ENCODE measurements around the gene AANAT.
A peak's percentile ranks its signal among the peaks of the same experiment; 100 is the strongest.
"Not testable (repeated sequence)": the region's sequence is repeated elsewhere in the genome, so short reads cannot be mapped to it uniquely, and the experiment has no call there.

The AANAT gene

GRCh38 chr17:76506408-76507345 is 39.3 kb downstream of the AANAT start:
- peak; percentile 87 for DNase-seq (ENCODE audit: low spot score)

GRCh38 chr17:76508472-76509063 is 41.2 kb downstream of the AANAT start:
- not testable (repeated sequence) for DNase-seq (ENCODE audit: low spot score)

GRCh38 chr17:76510831-76511244 is 43.4 kb downstream of the AANAT start:
- DNase-seq (ENCODE audit: low spot score) = no peak

- DNase-seq (ENCODE audit: low spot score) = no peak
Observed at GRCh38 chr17:76511668-76512365, 44.4 kb downstream of the AANAT start.

- DNase-seq (ENCODE audit: low spot score) = no peak
Observed at GRCh38 chr17:76512366-76513305, 45.2 kb downstream of the AANAT start.

- no peak for DNase-seq (ENCODE audit: low spot score)
Observed at GRCh38 chr17:76513306-76513692, 45.9 kb downstream of the AANAT start.

GRCh38 chr17:76514355-76514754 is 47.0 kb downstream of the AANAT start:
- DNase-seq (ENCODE audit: low spot score) = not testable (repeated sequence)

GRCh38 chr17:76515274-76515949 is 48.0 kb downstream of the AANAT start:
- DNase-seq (ENCODE audit: low spot score) = peak; percentile 92

GRCh38 chr17:76517638-76518038 is 50.2 kb downstream of the AANAT start:
- no peak for DNase-seq (ENCODE audit: low spot score)

GRCh38 chr17:76519048-76519966 is 51.9 kb downstream of the AANAT start:
- DNase-seq (ENCODE audit: low spot score) = no peak
